Measurements from ENCODE around the gene CLCNKB. TPM values are rescaled to one million over a fixed set of nuclear protein-coding genes. Genes with fewer than 3 reads are reported as not detected.

The CLCNKB gene
- total RNA-seq, 1 donor from 2014 or later, result 0.30 TPM

- H3K4me1 Mint-ChIP-seq, result peaks cover 26% of the 10 kb centered on the region
- TF ChIP-seq CTCF (conservative IDR thresholded peaks at IDR 0.05), result no peak
- H3K4me3 Mint-ChIP-seq, result no peak overlapping the region
- H3K27me3 Mint-ChIP-seq (ENCODE audit: low read depth), result peaks cover 3% of the 10 kb centered on the region
- DNase-seq (ENCODE audit: low read depth, low spot score), result no peak
- no peaks in the 10 kb centered on the region for H3K36me3 Mint-ChIP-seq (ENCODE audit: low read depth)
- no peaks in the 10 kb centered on the region for H3K9me3 Mint-ChIP-seq
- H3K27ac Mint-ChIP-seq (ENCODE audit: unreplicated experiment), result peak overlapping the region; percentile 71
Measured at GRCh38 chr1:16068356-16069270, 25.0 kb downstream of the CLCNKB start.

- no peaks in the 10 kb centered on the region for H3K9me3 Mint-ChIP-seq
- no peak overlapping the region for H3K27ac Mint-ChIP-seq (ENCODE audit: unreplicated experiment)
- H3K4me1 Mint-ChIP-seq, result peaks cover 17% of the 10 kb centered on the region
- no peak for TF ChIP-seq CTCF (conservative IDR thresholded peaks at IDR 0.05)
- H3K4me3 Mint-ChIP-seq, result no peak overlapping the region
- no peak for DNase-seq (ENCODE audit: low read depth, low spot score)
- H3K27me3 Mint-ChIP-seq (ENCODE audit: low read depth), result peaks cover 13% of the 10 kb centered on the region
- no peaks in the 10 kb centered on the region for H3K36me3 Mint-ChIP-seq (ENCODE audit: low read depth)
Measured at GRCh38 chr1:16070640-16071355, 27.2 kb downstream of the CLCNKB start.

GRCh38 chr1:16071614-16072013 lies 28.0 kb downstream of the CLCNKB start:
- H3K9me3 Mint-ChIP-seq, result no peaks in the 10 kb centered on the region
- peaks cover 17% of the 10 kb centered on the region for H3K4me1 Mint-ChIP-seq
- no peak overlapping the region for H3K27ac Mint-ChIP-seq (ENCODE audit: unreplicated experiment)
- H3K27me3 Mint-ChIP-seq (ENCODE audit: low read depth), result peaks cover 13% of the 10 kb centered on the region
- H3K4me3 Mint-ChIP-seq, result peak overlapping the region; percentile 79
- no peaks in the 10 kb centered on the region for H3K36me3 Mint-ChIP-seq (ENCODE audit: low read depth)
- no peak for TF ChIP-seq CTCF (conservative IDR thresholded peaks at IDR 0.05)
- no peak for DNase-seq (ENCODE audit: low read depth, low spot score)

- Mint-ChIP-seq H3K36me3 (ENCODE audit: low read depth) (no peaks in the 10 kb centered on the region), H3K27ac (ENCODE audit: unreplicated experiment) (no peak overlapping the region), H3K9me3 (no peaks in the 10 kb centered on the region), H3K4me1 (peaks cover 18% of the 10 kb centered on the region), H3K27me3 (ENCODE audit: low read depth) (peaks cover 13% of the 10 kb centered on the region), H3K4me3 (peak overlapping the region; percentile 79)
- no peak for DNase-seq (ENCODE audit: low read depth, low spot score)
- TF ChIP-seq CTCF (conservative IDR thresholded peaks at IDR 0.05), result no peak
Measured at GRCh38 chr1:16072095-16072494, 28.5 kb downstream of the CLCNKB start.

- TF ChIP-seq CTCF (conservative IDR thresholded peaks at IDR 0.05), result peak; percentile 11
- Mint-ChIP-seq H3K27ac (ENCODE audit: unreplicated experiment) (no peak overlapping the region), H3K27me3 (ENCODE audit: low read depth) (peaks cover 13% of the 10 kb centered on the region), H3K4me1 (peaks cover 18% of the 10 kb centered on the region), H3K36me3 (ENCODE audit: low read depth) (no peaks in the 10 kb centered on the region), H3K9me3 (no peaks in the 10 kb centered on the region), H3K4me3 (no peak overlapping the region)
- no peak for DNase-seq (ENCODE audit: low read depth, low spot score)
Measured at GRCh38 chr1:16072616-16073484, 29.3 kb downstream of the CLCNKB start.
